HG02759 (cell line): Measurements from ENCODE around the gene QKI.

Experiments
- ATAC-seq: cut with Tn5 transposase; IDR thresholded peaks from one replicate; pipeline ENCODE4 v1.9.1; 2021; ENCODE audit warnings: mild to moderate bottlenecking, moderate library complexity; ENCODE audit not compliant: unreplicated experiment

The QKI gene

GRCh38 chr6:163603395-163603794, 188.9 kb downstream of the QKI start:
- ATAC-seq: no peak

- ATAC-seq: no peak
Measured at GRCh38 chr6:163605385-163606097, 191.0 kb downstream of the QKI start.

DNA sequence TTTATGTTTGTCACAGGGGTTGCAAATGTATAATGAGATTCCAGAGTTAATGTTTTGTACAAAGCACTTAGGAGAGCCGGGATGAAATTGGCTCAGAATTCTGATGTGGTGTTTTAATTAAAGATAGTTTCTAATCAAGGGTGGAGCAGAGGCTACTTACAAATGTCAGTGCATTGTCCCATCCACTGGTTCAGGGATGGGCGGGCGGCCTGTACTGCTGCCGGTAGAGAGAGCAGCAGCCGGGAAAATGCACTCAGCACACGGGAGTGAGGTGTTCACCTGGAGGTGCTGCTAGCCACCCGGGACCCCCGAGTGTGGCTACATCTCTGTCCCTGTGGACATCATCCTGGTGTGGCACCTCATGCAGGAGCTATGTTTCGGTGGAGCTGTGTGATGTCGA, 193.3 kb downstream of the QKI start:
- ATAC-seq: no peak

DNA sequence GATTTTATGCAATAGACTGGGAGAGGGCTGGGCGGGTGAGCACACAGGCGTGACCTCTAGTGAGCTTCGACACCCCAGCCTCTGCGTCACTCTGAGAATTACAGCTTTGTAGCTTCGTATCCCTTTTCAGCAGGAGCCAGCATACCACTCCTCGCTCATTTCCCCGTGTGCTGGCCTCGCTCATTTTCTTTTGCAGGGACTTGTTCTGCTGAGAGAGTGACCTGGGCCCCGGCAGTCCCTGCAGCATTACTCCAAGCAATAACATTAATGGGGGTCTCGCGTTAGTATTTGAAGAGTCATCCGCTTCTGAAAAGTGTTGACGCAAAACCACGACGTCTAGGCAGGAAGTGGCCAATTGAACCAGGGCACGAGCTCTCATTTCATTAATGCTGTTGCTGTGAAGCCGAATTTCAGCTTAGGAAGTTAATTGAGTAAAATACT, 193.7 kb downstream of the QKI start:
- ATAC-seq: no peak

- ATAC-seq: no peak
Measured at GRCh38 chr6:163612200-163612599, 197.7 kb downstream of the QKI start.

GRCh38 chr6:163613025-163613424, 198.5 kb downstream of the QKI start:
- no peak for ATAC-seq

DNA sequence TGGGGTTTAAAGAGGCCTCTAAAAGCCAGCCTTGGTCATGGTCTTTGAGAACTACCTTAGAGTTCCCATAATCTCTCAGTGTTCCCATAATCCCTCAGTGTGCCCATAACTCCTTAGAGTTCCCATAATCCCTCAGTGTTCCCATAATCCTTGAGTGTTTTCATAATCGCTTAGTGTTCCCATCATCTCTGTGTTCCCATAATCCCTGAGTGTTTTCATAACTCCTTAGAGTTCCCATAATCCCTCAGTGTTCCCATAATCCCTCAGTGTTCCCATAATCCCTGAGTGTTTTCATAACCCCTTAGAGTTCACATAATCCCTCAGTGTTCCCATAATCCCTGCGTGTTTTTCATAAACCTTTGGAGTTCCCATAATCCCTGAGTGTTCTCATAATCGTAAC, 199.2 kb downstream of the QKI start:
- ATAC-seq: no peak

- no peak for ATAC-seq
Measured at GRCh38 chr6:163616452-163616851, 201.9 kb downstream of the QKI start.

DNA sequence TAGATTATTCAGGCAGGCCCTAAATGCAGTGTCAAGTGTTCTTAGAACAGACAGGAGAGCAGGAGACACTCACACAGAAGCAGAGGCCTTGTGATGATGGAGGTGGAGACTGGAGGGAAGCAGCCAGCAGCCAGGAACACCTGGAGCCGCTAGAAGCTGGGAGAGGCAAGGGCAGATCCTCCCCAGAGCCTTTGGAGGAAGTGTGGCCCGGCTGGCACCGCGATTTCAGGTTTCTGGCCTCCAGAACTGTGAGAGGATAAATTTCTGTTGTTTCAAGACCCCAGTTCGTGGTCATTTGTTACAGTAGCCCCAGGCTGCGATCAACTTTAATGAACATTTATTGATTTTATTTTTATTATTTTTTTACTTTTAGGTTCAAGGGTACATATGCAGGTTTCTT, 203.0 kb downstream of the QKI start:
- no peak for ATAC-seq

DNA sequence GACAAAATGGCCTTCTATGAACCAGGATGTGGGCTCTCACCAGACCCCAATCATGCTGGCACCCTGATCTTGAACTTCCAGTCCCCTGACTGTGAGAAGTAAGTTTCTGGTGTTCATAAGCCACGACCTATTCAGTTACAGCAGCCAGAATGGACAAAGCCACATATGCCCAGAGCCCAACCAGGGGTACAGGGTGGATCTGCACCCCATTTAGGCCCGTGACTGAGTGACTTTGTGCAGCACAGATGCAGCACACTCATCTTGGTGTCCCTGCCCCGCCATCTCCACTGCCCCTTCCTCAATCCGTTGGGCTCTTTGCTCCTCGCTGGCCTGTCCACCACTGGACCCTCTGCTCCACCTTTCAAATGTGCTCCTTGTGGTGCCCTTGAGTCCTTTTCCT, 205.6 kb downstream of the QKI start:
- ATAC-seq: no peak

- no peak for ATAC-seq
Measured at GRCh38 chr6:163620670-163621330, 206.3 kb downstream of the QKI start.

DNA sequence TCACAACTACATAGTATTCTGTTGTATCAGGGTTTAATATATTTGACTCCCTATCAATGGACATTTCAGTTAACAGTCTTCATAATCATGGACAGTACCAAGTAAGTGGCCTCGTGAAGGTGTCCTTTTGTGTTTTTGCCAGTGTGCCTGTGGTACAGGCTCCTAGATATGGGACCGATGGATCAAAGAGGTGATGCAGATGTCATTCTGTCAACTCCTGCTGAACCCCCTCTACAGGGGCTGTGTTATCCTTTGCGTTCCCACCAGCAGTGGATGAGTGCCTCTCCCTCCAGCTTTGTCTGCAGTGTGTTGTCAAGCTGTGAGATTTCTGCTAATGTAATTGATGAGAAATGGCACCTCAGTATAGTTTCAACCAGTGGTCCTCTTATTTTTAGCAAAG, 210.7 kb downstream of the QKI start:
- ATAC-seq: no peak

GRCh38 chr6:163626073-163626867, 211.8 kb downstream of the QKI start:
- no peak for ATAC-seq

DNA sequence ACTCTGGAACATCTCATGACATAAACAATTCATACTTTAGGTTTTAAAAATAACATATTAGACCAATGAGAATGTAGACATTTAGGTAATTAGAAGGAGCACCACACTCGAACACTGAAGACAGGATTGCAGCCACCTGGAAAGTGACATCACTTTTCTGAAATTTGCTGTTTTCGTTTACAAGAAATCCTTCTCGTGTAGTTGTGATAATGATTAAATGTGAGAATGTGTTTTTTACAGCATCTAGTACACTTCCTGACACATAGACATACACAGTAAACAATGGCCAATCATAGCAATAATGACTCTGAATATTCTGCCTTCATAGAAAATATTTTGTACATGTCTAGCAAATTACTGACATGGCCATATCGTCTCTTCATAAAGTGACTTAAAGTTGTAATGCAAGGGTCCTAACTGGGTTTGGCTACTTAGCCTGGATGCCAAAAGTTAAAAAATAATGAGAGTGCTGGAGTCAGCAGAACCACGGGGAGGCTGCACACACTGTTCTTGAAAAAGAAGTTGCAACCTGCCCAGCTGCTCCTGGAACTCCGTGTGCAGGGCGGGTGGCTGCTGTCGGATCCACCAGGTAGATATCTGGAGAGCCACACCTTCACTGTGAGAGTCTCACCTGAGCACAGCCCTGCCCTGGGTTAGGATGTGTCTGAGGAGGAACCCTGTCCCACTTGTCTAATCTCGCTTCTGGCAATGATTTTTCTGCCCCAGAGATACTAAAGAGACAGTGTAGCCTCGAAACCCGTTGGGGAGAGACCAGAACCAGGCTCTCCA, 212.9 kb downstream of the QKI start:
- ATAC-seq: no peak
